GM10847 (cell line): Measurements from ENCODE around the gene TMEM88.

Source experiments
- POLR2A ChIP-seq: IDR thresholded peaks from 2 replicates; pipeline ENCODE4 v1.6.1; 2011; ENCODE audit not compliant: insufficient read length; ENCODE audit errors: extremely low read depth

Gene TMEM88

GRCh38 chr17:7839190-7839875, 15.5 kb upstream of the TMEM88 start:
- no peak for TF ChIP-seq POLR2A

GRCh38 chr17:7839876-7840261, 15.0 kb upstream of the TMEM88 start:
- no peak for TF ChIP-seq POLR2A

GRCh38 chr17:7840441-7840840, 14.4 kb upstream of the TMEM88 start:
- TF ChIP-seq POLR2A: no peak

GRCh38 chr17:7840875-7841274, 14.0 kb upstream of the TMEM88 start:
- TF ChIP-seq POLR2A: no peak

GRCh38 chr17:7841396-7841914, 13.4 kb upstream of the TMEM88 start:
- TF ChIP-seq POLR2A: no peak

- peak; percentile 5 for TF ChIP-seq POLR2A
These were observed 12.9 kb upstream of the TMEM88 start for GRCh38 chr17:7841915-7842379.

- TF ChIP-seq POLR2A: no peak
These were observed 12.2 kb upstream of the TMEM88 start for GRCh38 chr17:7842380-7843256.

GRCh38 chr17:7843257-7843535, 11.7 kb upstream of the TMEM88 start:
- TF ChIP-seq POLR2A: no peak

- peak; percentile 57 for TF ChIP-seq POLR2A
These were observed 11.2 kb upstream of the TMEM88 start for GRCh38 chr17:7843536-7844291.

- TF ChIP-seq POLR2A: no peak
These were observed 10.3 kb upstream of the TMEM88 start for GRCh38 chr17:7844292-7845154.

- TF ChIP-seq POLR2A: no peak
These were observed 9.4 kb upstream of the TMEM88 start for GRCh38 chr17:7845359-7846062.

GRCh38 chr17:7846063-7846735, 8.7 kb upstream of the TMEM88 start:
- no peak for TF ChIP-seq POLR2A
